HG03159 (cell line): ENCODE data around the gene ATP8A1.

Experiments used
- ATAC-seq: cut with Tn5 transposase; IDR thresholded peaks from one replicate; pipeline ENCODE4 v1.9.1; 2021; ENCODE audit warnings: mild to moderate bottlenecking, moderate library complexity; ENCODE audit not compliant: unreplicated experiment

ATP8A1 gene

GRCh38 chr4:42417550-42417949 lies 239.4 kb downstream of the ATP8A1 start:
- ATAC-seq, result no peak

DNA sequence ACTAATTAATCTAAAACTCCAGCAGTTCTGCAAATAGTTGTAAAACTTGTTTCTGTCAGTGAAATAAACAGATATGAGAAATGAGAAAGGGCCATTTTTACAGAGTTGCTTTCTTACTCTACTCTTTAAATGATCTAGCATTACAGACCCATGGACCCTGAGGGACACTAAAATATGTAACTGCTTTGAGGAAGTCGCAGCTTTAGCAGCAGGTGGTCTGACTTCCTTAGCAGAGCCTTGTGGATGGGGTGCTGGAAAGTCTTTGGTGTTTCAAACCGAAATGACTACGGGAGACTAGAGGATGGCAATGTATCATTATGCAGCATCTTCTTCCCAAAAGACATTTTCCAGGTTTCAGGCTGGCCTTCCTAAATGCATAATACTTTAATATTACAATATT lies 240.9 kb downstream of the ATP8A1 start:
- no peak for ATAC-seq

- ATAC-seq, result no peak
Observed at GRCh38 chr4:42415281-42415680, 241.6 kb downstream of the ATP8A1 start.

DNA sequence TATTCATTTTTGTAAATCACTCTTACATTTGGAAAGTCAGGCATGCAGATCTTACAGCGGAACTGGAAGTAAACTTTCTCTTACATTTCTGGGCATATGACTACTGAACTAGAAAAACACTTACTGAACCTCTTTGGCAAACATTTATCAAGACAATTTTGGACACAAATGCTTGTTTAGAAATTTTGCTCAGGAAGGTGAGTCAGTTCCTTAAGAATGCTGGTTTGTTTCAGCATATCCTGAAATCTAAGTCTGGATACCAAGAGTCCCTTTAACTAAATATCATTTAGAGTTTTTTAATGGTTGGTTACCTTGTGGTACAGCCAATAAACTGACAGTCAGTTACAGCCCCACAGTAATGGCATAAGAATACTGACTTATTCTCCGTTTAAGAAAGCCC lies 244.7 kb downstream of the ATP8A1 start:
- no peak for ATAC-seq

- no peak for ATAC-seq
Observed at GRCh38 chr4:42411803-42412202, 245.1 kb downstream of the ATP8A1 start.

GRCh38 chr4:42410446-42410845 lies 246.5 kb downstream of the ATP8A1 start:
- no peak for ATAC-seq

DNA sequence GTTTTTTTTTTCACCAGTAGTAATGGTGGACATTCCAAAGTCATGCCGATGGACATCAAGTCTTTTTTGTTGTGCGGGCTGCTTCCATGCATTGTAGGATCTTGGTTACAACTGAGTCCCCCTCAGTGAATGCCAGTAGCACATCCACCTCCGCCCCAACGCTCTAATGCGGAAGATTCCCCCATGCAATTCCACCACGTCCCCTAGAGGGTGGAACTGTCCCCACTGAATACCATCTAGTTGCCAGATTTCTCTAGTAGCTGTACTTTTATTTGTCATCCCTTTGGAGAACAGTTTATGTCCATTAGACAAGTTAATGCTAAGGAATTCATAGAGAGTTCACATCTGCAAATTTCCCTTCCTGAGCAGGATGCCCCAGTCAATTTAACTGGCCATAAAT lies 252.9 kb downstream of the ATP8A1 start:
- no peak for ATAC-seq

DNA sequence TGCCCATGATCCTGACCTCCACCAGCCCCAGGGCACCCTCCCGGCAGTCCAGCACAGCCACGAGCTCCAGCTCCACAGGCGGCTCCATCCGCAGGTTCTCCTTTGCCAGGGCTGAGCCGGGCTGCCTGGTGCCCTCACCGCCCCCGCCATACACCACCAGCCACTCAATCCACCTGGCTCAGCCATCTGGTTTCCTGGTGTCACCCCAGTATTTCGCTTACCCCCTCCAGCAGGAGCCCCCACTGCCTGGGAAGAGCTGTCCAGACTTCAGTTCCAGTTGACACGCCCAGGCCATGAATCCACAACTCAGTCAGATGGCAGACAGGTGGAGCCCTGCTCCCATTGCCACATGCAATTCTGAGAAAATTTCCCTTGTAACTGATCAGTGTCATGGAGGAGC lies 255.7 kb downstream of the ATP8A1 start:
- ATAC-seq, result no peak

- ATAC-seq, result no peak
Observed at GRCh38 chr4:42399393-42399792, 257.5 kb downstream of the ATP8A1 start.

DNA sequence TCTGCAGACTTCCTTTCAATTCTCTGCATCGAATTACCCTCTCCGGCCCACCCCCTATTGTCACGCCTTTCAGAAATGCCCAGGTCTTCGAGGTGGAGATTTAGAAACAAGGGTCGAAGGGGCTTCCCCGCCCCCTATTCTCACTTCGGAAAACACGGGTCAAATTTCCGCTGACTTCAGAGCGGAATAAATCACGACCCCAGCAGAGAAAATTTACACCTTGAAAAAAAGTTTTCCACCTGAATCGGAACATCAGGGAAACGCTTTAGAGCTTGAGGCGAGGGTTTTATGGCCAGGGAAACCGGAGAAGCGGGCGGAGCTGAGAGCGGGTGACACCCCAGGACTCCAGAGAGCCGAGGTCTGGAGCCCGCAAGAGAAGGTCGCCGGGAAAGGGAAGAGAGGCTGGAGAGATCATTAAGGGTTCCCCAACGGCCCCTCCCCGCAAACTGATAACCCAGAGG lies 258.0 kb downstream of the ATP8A1 start:
- no peak for ATAC-seq

DNA sequence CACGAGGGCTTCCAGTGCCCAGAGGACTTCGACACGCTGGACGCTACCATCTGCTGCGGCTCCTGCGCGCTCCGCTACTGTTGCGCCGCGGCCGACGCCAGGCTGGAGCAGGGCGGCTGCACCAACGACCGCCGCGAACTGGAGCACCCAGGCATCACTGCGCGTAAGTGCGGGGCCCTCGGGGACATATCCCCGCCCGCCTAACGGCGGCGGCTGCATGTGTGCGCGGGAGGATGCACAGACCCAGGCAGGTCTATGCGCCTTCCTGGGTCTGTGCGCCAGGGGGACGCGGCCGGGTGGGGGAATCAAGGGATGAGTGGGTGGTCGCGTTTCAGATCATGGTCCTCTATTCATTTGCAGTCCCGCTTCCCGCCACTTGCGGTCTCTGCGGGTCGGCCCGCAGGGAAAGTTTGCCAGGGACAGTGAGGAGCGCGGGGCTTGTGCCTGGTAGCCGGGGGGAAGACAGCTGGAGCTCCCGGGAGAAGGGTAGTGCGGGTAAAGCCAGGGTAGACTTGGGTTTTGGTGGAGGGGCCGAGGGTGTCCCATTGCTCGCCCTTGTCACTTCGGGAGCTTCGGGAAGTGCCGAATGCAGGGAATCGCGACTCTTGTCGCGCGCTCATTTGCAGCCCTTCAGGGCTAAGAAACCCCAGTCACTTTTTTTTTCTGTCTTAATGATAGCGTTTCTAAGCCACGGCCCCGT lies 258.6 kb downstream of the ATP8A1 start:
- peak; percentile 47 for ATAC-seq

DNA sequence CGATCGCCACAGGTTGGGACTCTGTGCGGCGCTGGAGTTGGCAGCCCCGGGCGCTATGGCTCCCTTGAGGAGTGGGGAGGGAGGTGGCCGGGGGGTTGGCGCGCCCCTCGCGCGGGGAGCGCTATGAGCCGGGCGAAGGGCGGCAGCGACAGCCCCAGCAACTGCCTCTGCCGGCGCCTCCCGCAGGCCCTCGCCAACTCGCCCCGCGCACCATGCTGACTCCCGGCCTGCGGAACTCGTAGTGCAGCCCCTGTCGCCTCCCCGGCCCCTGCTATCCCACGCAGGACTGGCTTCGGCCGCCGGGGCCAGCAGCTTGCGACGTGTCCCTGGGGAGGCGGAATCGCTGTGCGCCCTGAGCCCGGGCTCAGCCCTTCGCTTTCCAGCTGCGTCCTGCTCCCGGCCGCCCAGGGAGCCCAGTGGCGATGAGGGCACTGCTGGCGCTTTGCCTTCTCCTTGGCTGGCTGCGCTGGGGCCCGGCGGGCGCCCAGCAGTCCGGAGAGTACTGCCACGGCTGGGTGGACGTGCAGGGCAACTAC lies 259.2 kb downstream of the ATP8A1 start:
- ATAC-seq, result peak; percentile 38

DNA sequence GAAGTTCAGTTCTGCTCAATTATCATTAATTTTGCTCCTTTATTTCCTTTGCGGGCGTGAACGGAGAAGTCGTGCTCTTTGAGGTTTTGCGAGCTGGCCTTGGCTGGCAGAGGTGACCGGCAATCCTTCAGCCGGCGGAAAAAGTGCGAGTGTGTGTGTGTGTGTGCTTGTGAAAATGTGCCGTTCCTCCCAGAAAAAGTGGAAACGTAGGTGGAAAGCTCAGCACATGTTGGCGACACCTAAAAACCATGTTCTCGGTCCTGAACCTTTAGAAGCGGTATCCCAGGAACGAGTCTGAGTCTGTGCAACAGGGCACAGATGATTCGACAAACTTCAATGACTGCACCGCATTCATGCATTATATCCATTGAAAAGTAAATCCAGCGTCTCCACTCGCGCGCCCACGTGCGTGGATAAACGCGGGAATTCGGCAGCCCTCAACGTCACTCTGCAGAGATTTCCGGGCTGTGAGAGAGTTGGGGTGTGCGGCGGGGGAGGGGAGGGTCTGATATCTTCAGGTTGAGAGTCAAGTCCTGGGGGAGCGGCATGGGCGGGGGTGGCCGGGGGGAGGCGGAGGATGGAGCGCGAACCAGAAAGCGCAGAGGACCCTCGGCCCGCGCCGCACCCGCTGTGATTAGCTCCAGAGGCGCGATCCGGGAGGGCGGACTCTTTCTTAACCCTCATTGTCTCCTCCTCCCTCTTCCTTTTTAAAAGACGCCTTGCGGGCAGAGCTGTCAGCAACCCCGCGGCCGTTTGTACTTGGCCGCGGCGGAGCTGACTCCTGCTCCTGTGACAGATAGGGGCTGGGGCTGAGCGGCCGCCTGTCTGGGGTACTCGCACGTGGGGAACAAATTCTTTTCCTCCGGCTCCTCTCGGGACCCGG lies 259.9 kb downstream of the ATP8A1 start, which contains the start of gene SHISA3:
TSS of gene SHISA3 (plus strand) at position 737 of the 883 bp plus-strand sequence. CDS start 569 bp downstream, outside the sequence.
- peak; percentile 38 for ATAC-seq

DNA sequence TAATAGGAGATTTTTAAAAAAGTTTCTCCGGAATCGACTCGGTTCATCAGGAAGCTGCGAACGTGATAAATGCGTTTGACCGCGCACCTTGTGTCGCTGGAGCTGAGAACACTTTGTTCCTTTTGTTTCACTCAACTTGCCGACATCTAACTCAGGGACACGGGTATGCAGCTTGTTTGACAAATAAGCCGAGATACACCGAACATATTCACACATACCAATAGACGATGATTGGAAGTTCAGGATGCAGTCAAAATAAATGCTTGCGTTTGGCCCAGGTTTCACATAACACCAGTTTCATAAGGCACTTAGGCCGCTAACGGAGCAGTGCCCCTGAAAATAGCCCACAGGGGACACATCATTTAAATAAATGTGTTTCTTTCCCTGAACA lies 260.5 kb downstream of the ATP8A1 start:
- no peak for ATAC-seq

DNA sequence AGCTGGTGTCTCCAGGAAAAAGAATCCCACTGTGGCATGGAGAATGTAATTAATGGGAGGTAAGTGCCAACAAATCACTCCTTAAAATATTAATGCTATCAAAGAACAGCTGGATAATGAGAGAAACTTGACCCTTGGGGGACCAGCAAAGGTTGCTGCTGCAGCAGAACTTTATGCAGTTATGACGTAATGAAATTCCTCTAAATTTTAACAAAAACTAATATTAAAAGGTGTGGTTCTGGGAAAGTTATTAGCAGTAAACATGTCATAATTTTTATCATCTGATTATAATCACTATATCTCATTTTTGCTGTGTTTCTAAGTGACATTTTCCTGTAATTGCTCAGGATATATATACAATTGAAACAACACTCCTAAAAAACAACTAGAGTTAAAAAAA lies 261.3 kb downstream of the ATP8A1 start:
- ATAC-seq, result no peak

GRCh38 chr4:42392436-42392835 lies 264.5 kb downstream of the ATP8A1 start:
- no peak for ATAC-seq

DNA sequence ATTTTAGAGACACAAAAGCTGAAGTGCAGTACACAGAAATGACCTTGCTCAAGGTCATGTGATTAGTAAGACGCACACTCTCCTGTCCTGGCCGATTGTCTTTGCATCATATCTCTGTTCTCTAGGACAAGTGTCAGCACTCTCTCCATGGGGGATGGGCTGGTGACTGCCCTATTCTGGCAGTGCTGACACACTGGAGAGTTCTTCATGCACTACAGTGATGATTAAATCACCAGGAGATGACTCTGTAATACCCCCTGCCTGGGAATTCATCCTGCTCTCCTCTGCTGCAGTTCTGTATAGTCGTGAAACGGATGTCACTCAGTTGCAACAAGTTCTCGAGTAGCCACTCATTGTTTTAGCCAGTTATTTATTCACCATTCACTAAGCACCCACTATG lies 264.9 kb downstream of the ATP8A1 start:
- no peak for ATAC-seq

DNA sequence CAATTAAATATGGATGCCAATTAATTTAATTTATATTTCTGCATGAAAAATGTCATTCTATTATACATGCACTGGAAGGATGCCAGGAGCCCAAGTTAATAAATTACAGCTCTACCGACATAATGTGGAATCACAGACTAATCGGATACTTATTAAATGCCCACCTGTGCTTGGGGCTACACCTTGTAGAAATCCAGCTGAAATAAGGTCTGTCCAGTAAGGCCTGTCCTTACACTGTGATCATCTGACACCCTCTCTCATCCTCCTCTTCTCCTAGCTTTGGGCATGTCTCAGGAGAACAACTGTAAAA lies 265.6 kb downstream of the ATP8A1 start:
- ATAC-seq, result no peak

DNA sequence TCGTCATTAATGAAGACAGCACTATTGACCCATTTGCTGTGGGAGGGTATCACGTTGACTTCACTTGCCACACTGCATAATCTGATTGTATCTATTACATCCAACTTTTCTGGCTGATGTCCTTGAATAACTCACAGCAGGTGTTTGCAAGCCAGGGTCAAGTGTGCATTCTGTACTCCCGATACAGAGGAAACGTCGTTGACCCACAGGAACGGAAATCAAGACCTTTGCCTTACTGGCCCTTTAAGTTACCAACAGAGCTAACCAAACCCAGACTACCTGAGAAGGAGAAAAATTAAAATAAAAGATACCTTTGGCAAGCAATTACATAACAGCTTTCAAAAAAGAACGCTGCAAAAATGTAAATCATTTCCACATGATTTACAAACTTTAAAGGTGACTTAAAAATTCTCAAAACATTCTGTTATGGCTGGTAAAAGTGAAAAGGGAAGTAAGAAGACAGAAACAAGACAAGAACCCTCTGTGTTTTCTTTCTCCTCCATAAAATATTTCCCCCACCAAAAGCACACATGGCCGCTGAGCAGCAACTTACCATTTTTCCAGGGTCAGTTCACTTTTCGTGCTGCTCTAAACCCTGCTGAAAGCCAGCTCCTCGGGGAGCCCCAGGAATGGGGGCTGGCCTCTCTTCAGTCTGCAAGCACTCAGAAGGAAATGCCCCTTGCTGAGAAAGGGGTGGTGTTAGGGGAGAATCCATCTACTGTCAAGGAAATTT lies 266.1 kb downstream of the ATP8A1 start:
- ATAC-seq, result no peak

- ATAC-seq, result no peak
Observed at GRCh38 chr4:42385516-42385915, 271.4 kb downstream of the ATP8A1 start.

GRCh38 chr4:42381666-42382065 lies 275.2 kb downstream of the ATP8A1 start:
- no peak for ATAC-seq
